HepG2 (cell line): ENCODE measurements around the gene C19orf85. TPM values are rescaled to one million over a fixed set of nuclear protein-coding genes. Genes with fewer than 3 reads are reported as not detected.
A peak's percentile ranks its signal among the peaks of the same experiment; 100 is the strongest.

ENCODE experiments used
- FIP1L1 ChIP-seq: fragments of 200-400 bp; formaldehyde crosslinking; IDR thresholded peaks from 2 replicates; pipeline ENCODE4 v1.6.1; 2018; ENCODE audit warnings: low read depth, mild to moderate bottlenecking, low read length, moderate library complexity, borderline replicate concordance; ENCODE audit not compliant: insufficient read depth
- FOXC1 ChIP-seq: sonication (generic); formaldehyde crosslinking; IDR thresholded peaks from 2 replicates; pipeline ENCODE4 v1.8.0; 2022; ENCODE audit warnings: mild to moderate bottlenecking, missing genetic modification reagents, borderline replicate concordance
- IKZF4 ChIP-seq: sonication (generic); formaldehyde crosslinking; IDR thresholded peaks from 2 replicates; pipeline ENCODE4 v1.5.1; 2020; ENCODE audit warnings: borderline replicate concordance, mild to moderate bottlenecking, low read depth, missing genetic modification reagents; ENCODE audit errors: not compliant biosample characterization
- KLF15 ChIP-seq: sonication (generic); formaldehyde crosslinking; IDR thresholded peaks from 2 replicates; pipeline ENCODE4 v1.8.1; 2023; ENCODE audit warnings: borderline replicate concordance, mild to moderate bottlenecking, inconsistent platforms, missing genetic modification reagents, mixed read lengths
- KLF16 ChIP-seq, 2 experiments: sonication (generic) in 1 of 2; formaldehyde crosslinking in 1 of 2; IDR thresholded peaks; 2 replicates each; pipeline versions ENCODE4 v1.6.1 to v1.8.0; 2016 to 2023; ENCODE audit warnings: missing genetic modification reagents in 2 of 2, missing compliant biosample characterization in 1 of 2
- MBD4 ChIP-seq: IDR thresholded peaks from 2 replicates; pipeline ENCODE4 v1.6.1; 2012; ENCODE audit warnings: low read length, inconsistent platforms, borderline replicate concordance
- MXD1 ChIP-seq: sonication (generic); formaldehyde crosslinking; IDR thresholded peaks from 2 replicates; pipeline ENCODE4 v1.4.0; 2020; ENCODE audit warnings: mild to moderate bottlenecking, missing genetic modification reagents
- NFIB ChIP-seq: sonication (generic); formaldehyde crosslinking; IDR thresholded peaks from 2 replicates; pipeline ENCODE4 v1.9.0; 2021; ENCODE audit warnings: missing genetic modification reagents, mild to moderate bottlenecking, borderline replicate concordance
- NR0B2 ChIP-seq: sonication (generic); formaldehyde crosslinking; IDR thresholded peaks from 2 replicates; pipeline ENCODE4 v1.4.0; 2020; ENCODE audit warnings: mild to moderate bottlenecking, missing genetic modification reagents
- POLR2AphosphoS2 ChIP-seq: IDR thresholded peaks from 2 replicates; pipeline ENCODE4 v1.6.1; 2011; ENCODE audit warnings: low read depth, low read length, improper control_type of control experiment
- RARA ChIP-seq: IDR thresholded peaks from 2 replicates; pipeline ENCODE4 v1.6.1; 2016; ENCODE audit warnings: missing genetic modification reagents, missing compliant biosample characterization
- RBAK ChIP-seq: sonication (generic); formaldehyde crosslinking; IDR thresholded peaks from 2 replicates; pipeline ENCODE4 v1.5.1; 2020; ENCODE audit warnings: mild to moderate bottlenecking, missing genetic modification reagents
- RFX3 ChIP-seq: IDR thresholded peaks from 2 replicates; pipeline ENCODE4 v1.6.1; 2016; ENCODE audit warnings: missing biosample characterization, missing genetic modification reagents
- ZFAT ChIP-seq: sonication (generic); formaldehyde crosslinking; conservative IDR thresholded peaks from 2 replicates; pipeline ENCODE4 v1.8.1; 2023; ENCODE audit warnings: missing genetic modification reagents, inconsistent platforms
- ZHX1 ChIP-seq: sonication (generic); formaldehyde crosslinking; IDR thresholded peaks from 2 replicates; pipeline ENCODE4 v1.8.1; 2022; ENCODE audit warnings: low read depth, mild to moderate bottlenecking, missing genetic modification reagents
- ZNF256 ChIP-seq: sonication (generic); formaldehyde crosslinking; conservative IDR thresholded peaks from 2 replicates; pipeline ENCODE4 v1.4.0; 2020; ENCODE audit warnings: missing genetic modification reagents
- ZNF280D ChIP-seq: sonication (generic); formaldehyde crosslinking; IDR thresholded peaks from 2 replicates; pipeline ENCODE4 v1.5.1; 2020; ENCODE audit warnings: mild to moderate bottlenecking, missing genetic modification reagents
- ZNF354B ChIP-seq: sonication (generic); formaldehyde crosslinking; IDR thresholded peaks from 2 replicates; pipeline ENCODE4 v1.8.0; 2022; ENCODE audit warnings: mild to moderate bottlenecking, missing genetic modification reagents
- ZNF432 ChIP-seq: sonication (generic); formaldehyde crosslinking; IDR thresholded peaks from 2 replicates; pipeline ENCODE4 v1.5.0; 2020; ENCODE audit warnings: missing genetic modification reagents, mild to moderate bottlenecking, borderline replicate concordance
- ZNF501 ChIP-seq: sonication (generic); formaldehyde crosslinking; IDR thresholded peaks from 2 replicates; pipeline ENCODE4 v1.5.1; 2020; ENCODE audit warnings: mild to moderate bottlenecking, moderate library complexity, missing genetic modification reagents
- ZNF678 ChIP-seq: sonication (generic); formaldehyde crosslinking; IDR thresholded peaks from 2 replicates; pipeline ENCODE4 v1.4.0; 2020; ENCODE audit warnings: mild to moderate bottlenecking, missing genetic modification reagents
- polyA plus RNA-seq, 8 experiments: library from polyadenylated mRNA; depleted of rRNA in 3 of 8; stranded (reverse) in 7 of 8; unstranded in 1 of 8; fragments of >200 nt; fragmentation: Illumina TruSeq in 4 of 8; extraction: Trizol in 4 of 8; gene quantifications; 2 replicates each; pipeline versions ENCODE4 v1.2.1 to v1.2.3, GENCODE V29; 2011 to 2016; ENCODE audit warnings: low read depth in 4 of 8, missing spikeins in 1 of 8, mixed read lengths in 1 of 8; ENCODE audit not compliant: insufficient read depth in 1 of 8
- total RNA-seq, 5 experiments: library from RNA; depleted of rRNA; stranded (reverse); fragments of >200 nt; fragmentation: Illumina TruSeq; extraction: Trizol; gene quantifications; 2 replicates each; pipeline ENCODE4 v1.2.3, GENCODE V29; 2016; ENCODE audit warnings: low read depth in 1 of 5

C19orf85 gene
- total and polyA plus RNA-seq, 2 of the 13 experiments (the other 11 are each of a cell fraction or from before 2014, with no cell fraction given), result not detected

GRCh38 chr19:55476100-55476775 is 11.7 kb upstream of the C19orf85 start, which contains the start of gene ZNF628 (continued):
- TF ChIP-seq ZFAT (CRISPR knock-in tag) (no peak), MXD1 (CRISPR knock-in tag) (peak; percentile 80), KLF15 (CRISPR knock-in tag) (peak; percentile 94; the same call in 1 of the 2 replicates), FIP1L1 (no peak), NFIB (CRISPR knock-in tag) (no peak), NR0B2 (CRISPR knock-in tag) (peak; percentile 92), MBD4 (no peak), KLF16 (CRISPR knock-in tag; IDR thresholded peaks at IDR 0.05) (peak; percentile 35 to 69; a peak in 1 of 4 replicates), ZNF432 (CRISPR knock-in tag) (no peak), FOXC1 (CRISPR knock-in tag) (peak; percentile 95), ZNF354B (peak; percentile 48; the same call in 1 of the 2 replicates), RFX3 (no peak), ZHX1 (CRISPR knock-in tag) (0 out of 2 replicates have a peak, but pooled peaks have one; percentile 28), ZNF280D (CRISPR knock-in tag) (0 out of 2 replicates have a peak, but pooled peaks have one; percentile 53), ZNF256 (CRISPR knock-in tag) (peak; percentile 91), RBAK (CRISPR knock-in tag) (no peak), ZNF501 (peak; percentile 83), ZNF678 (peak; percentile 70), IKZF4 (CRISPR knock-in tag) (peak; percentile 73), POLR2AphosphoS2 (no peak), RARA (CRISPR knock-in tag) (no peak; the same call in 1 of the 2 replicates)
